CD4-positive, alpha-beta T cell treated with Interleukin-15 for 4 hours (primary cell): ENCODE data around the gene BCCIP.

Experiments used
- DNase-seq: peaks from one replicate; pipeline ENCODE4 v3.0.0-alpha.2; 2020; ENCODE audit warnings: low spot score

The BCCIP gene

DNA sequence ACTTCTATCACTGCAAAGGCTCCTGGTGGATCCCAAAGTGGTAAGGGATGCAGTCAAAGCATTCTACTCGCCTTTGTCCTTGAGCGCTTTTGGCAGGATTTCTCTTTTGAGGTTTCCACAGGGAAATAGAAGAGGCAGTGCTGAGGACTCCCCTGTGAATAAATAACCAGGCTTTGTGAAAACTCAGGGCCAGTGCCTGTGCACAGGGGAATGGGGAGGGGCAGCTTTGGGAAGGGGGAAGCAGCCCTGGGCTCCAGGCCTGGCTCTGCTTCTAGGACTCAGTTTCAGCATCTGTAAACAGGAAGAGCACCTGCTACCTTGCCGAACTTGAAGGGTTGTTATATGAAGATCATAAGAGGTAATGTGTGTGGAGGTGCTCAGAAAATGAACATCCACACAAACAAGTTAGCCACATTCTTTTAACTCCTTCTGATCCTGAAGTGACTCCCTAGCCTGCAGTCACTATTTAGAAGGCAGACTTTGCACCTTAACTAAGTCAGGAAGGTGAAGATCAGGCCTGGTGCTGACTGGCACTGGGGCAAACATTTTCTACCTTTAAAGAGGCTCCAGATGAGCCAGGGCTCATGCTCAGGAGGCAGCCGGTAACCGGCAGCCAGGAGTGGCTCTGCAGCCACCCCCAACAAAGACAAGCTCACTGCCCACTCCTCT is 25.2 kb upstream of the BCCIP start:
- no peak for DNase-seq

GRCh38 chr10:125799451-125800182 is 23.7 kb upstream of the BCCIP start:
- DNase-seq, result no peak

- no peak for DNase-seq
Measured at GRCh38 chr10:125801574-125801973, 21.8 kb upstream of the BCCIP start.

GRCh38 chr10:125802131-125802530 is 21.2 kb upstream of the BCCIP start:
- DNase-seq, result no peak

GRCh38 chr10:125802739-125803138 is 20.6 kb upstream of the BCCIP start:
- no peak for DNase-seq

DNA sequence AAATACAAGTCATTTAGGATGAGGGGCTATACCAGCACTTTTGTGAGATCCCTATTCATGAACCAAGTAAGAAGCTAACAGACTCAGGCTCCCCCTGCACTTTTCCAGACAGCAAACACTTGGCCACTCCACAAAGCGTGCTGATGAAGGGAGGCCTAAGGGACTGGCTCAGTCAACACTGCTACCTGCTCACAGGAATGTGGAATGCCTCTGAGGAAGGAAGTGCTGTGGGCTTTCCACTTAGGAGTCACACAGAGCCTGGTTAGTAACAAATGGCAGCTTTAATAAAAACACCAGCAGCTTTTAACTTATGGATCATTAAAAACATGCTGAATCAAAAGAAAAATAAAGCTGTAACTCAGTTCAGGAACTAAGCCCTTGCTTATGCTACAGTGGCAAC is 15.3 kb upstream of the BCCIP start:
- DNase-seq, result no peak

GRCh38 chr10:125811251-125811650 is 12.1 kb upstream of the BCCIP start:
- DNase-seq, result no peak

DNA sequence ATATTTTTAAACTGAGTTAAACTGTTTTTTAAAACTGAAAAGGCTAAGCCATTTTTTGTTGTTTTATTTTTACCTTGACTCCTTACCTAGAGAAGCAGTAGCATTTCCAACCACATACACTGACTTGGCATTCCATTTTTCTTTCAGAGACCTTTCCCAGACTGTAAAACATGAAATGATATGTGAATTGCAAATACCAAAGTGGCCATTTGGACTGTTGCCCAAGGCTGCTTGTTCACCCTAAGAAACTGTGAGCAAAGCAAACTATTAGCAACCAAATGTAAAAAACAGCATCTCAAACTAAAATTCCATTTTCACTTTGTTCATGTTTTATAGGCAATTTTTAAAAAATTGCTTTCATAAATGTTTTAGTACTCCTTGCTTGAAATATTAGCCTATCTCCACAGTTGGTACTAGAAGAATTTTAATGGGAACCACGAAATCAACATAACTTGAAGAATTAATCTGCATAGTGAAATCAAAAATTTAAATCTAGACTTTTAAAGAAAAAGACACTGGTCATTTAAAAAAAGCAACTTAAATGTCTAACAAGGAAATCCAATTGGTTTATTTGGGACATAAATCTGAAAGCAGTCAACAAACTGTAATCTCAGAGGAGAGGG is 11.1 kb upstream of the BCCIP start:
- DNase-seq, result no peak

DNA sequence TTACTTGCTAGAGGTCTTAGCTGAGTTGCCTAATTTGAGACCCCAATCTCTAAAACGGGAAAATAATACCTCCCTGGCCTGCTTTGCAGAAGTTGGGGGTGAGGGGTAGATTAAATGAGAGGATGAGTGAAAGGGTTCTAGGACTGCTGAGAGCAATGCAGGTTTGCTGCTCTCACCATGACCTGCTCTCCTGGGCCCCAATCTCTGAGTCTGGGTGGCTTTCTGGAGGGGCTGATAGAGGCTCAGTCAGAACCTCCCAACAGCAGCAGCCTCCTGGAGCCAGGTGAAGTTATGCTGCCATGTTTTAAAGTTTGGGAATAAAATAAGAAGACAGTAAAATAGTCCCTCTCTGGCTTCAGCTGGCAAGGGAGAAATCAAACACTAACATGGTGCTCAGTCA is 7.6 kb upstream of the BCCIP start:
- no peak for DNase-seq

- no peak for DNase-seq
Measured at GRCh38 chr10:125816548-125816947, 6.8 kb upstream of the BCCIP start.

DNA sequence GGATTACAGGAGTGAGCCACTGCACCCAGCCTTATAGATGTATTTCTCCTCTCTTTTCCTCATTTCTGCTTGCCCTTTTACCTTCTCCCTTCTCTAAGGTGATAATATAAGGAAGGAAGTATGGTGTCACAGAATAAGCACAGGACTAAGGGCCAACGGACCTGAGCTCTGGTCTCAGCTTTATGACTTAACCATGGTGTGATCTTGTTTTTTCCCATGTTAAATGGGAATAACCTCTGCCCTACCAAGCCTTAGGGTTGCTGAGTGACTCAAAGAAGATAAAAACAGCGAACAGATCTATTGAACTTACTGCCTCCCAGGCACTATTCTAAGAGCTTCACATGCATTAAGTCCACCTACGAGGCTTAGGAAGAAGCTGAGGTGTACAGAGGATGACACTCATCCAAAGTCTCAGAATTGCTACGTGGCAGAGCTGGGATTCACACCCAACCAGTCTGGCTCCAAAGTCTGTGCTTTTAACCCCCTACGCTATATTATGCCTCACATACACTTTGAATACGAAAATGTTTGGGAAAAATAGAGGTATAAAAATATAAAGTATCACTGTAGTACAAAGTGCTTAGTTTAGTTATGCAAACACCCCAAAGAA is 5.9 kb upstream of the BCCIP start:
- no peak for DNase-seq

GRCh38 chr10:125820701-125821100 is 2.6 kb upstream of the BCCIP start:
- no peak for DNase-seq

- DNase-seq, result no peak
Measured at GRCh38 chr10:125823663-125824251, 411 bp downstream of the BCCIP start.

DNA sequence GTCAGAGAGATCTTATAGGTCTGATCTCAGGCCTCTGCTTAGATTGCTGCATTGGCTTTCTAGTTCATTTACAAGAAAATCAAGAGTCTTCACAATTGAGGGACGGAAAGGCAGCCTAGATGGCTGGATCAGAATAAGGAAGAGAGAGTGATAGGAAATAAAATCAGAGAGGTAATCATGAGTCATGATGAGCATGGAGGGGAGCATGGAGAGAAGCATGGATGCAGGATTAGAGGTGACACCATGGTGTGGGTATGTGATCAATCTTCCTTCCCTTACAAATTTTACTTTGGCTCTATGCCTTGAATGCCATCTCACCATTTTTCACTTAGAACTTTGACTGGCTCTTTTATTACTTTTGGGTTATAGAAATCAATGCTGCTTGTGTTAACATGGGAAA is 1.4 kb downstream of the BCCIP start:
- no peak for DNase-seq

DNA sequence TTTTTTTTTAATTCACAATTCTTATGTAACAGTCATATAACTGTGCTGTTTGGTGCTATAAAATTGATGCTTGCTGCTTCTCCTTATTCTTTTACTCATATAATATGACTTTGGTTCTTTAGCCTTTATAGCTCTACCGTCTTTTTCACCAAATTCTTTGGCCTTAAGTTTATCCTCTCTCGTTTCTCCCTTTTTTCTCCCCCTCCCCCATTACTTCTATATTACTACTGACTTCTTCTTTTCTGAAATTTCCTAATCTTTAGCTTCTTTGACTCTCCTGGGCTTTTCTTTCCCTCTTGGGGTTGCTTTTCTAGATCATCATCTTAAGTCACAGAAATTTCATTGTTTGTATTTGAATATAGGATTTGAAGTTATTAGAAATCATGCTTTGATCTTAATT is 3.8 kb downstream of the BCCIP start:
- no peak for DNase-seq

DNA sequence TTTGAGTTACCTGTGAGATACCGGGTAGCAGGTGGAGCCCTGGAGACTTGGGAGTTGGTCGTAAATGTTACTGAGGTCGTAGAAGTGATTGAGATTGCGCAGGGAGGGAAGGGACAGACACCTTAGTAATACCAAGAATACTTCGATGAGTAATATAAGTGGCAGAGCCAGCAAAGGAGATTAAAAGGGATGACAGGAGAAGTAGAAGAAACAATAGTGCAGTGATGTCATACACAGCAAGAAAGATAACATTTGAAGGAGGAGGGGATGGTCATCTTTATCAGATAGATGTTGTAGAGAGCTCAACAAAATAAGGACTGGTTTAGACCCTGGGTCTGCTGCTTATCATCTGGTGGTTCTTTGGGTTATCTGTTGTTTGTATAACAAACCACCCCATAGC is 5.0 kb downstream of the BCCIP start:
- DNase-seq, result no peak

- DNase-seq, result no peak
Measured at GRCh38 chr10:125836746-125837145, 13.4 kb downstream of the BCCIP start.

- DNase-seq, result no peak
Measured at GRCh38 chr10:125838802-125839575, 15.6 kb downstream of the BCCIP start.

DNA sequence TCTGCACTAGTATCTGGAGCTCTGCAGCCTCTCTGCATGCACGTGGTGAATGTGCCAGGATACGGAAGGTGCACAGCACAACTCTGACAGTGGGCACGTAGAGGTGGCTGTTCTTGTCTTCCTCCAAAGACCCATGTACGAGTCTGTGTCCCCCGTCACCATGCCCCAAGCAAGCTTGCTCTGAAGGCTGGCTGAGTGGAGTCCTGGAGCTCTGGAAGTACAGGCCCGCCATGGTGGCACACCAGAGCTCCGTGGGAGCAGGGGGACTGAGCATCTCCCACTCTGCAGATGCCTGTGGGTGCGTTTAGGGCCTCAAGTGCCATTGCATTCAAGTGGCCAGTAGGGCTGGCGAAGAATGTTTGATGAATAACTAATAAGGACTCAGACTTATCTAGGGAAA is 17.1 kb downstream of the BCCIP start:
- DNase-seq, result no peak

GRCh38 chr10:125840955-125841354 is 17.6 kb downstream of the BCCIP start:
- DNase-seq, result no peak

- DNase-seq, result no peak
Measured at GRCh38 chr10:125843603-125844329, 20.4 kb downstream of the BCCIP start.
